GM19452 (cell line): ENCODE measurements around the gene TRIM31.

Experiments used
- ATAC-seq: cut with Tn5 transposase; IDR thresholded peaks from one replicate; pipeline ENCODE4 v1.9.1; 2021; ENCODE audit not compliant: unreplicated experiment

The TRIM31 gene

GRCh38 chr6:30087876-30088275 is 25.0 kb downstream of the TRIM31 start:
- ATAC-seq: no peak

GRCh38 chr6:30077218-30077617 is 35.7 kb downstream of the TRIM31 start:
- ATAC-seq: no peak

DNA sequence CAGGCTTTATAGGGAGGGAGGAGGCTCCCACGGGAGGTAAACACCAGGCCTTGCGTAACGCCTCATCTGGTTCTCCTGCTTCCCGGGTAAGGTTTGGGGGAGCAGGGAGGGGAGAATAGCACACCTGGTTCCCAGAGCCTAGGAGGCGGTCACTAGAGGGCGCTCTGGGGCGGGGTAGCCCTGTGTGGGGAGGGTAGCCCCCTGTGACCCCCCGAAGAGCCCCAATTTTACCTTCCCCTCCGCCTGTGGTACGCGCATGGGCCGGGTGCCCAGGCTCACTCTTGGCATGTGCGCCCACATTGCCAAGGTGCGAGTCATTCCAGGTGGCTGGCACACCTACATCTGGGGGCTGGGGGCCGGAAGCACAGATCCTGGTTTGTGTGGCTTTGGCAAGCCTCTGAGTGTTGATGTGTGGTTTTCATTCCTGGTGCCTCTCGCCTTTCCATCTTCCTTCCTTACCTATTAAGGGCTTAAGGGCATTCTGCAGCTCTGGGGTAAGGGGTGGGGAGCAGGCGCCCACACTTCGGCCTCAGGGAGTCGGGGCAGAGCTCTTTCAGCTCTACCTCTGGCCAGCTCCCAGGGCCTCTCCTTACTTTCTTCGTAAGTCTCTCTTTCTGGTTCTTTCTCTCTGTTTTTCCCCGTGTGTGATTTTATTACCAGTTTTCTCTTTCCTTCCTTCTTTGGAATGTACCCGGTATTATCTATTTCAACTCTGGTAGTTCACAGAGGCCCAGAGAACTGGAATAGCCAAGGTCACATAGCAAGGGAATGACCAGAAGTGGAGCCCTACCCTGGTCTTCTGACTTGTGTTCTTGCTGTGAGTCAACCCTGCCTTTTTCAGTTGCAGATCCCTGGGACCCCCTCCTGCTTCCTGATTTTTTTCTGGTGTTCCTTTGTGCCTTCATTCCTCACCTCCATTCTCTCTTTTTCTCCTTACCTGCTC is 36.8 kb downstream of the TRIM31 start:
- ATAC-seq: no peak

GRCh38 chr6:30075094-30075789 is 37.6 kb downstream of the TRIM31 start, which contains the start of gene RNF39:
TSS of gene RNF39 (minus strand) at chr6:30075769. CDS start at chr6:30075585, 184 bp downstream.
- ATAC-seq: no peak

DNA sequence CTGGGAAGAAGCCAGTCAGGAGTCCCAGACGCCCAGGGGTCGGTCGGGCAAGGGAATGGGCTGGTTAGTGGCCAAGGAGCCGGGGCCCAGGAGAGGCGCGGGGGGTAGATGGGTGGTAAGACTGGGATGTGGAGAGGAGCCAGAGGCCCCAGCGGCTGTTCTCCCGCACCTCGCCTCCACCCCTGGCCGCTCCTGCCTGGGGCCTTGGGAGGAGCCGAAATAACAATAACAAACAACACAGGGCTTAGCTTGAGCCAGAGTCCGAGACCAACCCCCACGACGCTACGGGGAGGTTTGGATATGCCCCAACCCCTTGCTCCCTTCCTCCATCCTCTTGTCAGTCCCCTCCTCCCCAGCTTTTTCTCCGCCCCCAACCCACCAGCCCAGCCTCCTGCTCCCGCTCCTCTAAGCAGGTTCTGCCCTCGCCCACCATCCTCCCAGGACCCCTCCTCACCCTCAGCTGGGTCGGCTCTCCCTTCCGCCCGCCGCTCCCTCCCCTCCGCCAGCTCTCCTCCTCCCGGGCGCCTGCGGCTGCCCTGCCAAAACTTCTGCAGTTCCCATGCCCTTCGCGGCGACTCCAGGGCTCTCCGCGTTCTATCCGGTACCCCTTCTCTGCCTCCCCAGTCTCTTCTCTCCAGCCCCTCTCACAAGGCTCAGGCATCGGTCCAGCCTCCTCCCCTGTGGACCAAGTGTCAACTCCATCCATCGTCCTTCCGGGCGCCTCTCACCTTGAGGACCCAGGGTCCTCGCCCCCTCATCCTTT is 38.4 kb downstream of the TRIM31 start:
- ATAC-seq: no peak

- ATAC-seq: no peak
Observed at GRCh38 chr6:30073489-30074235, 39.2 kb downstream of the TRIM31 start.

DNA sequence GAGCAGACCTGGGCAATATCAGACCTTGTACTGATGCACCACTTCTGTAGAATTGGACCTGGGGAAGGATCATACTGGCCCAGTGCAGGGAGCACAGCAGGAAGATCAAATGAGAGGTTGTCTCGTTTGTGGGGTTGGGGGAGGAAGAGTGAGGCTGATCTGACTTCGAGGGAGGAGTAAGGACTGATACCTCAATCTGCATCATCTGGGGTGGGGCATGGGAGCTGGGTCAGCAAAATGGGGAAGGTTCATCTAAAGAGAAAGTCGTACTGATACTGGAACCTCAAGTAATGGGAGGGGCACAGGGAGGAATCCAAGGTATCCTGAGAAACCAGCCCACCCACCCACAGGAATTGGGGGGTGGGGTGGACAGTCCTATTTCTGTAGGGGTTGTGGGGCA is 41.0 kb downstream of the TRIM31 start:
- no peak for ATAC-seq

- no peak for ATAC-seq
Observed at GRCh38 chr6:30071081-30071818, 41.6 kb downstream of the TRIM31 start.

- ATAC-seq: no peak
Observed at GRCh38 chr6:30067460-30068139, 45.3 kb downstream of the TRIM31 start.

GRCh38 chr6:30066577-30067459 is 46.1 kb downstream of the TRIM31 start, which contains the start of gene PPP1R11:
TSS of gene PPP1R11 (plus strand) at chr6:30067198. CDS start at chr6:30067411, 213 bp downstream.
- peak; percentile 95 for ATAC-seq

GRCh38 chr6:30066082-30066481 is 46.8 kb downstream of the TRIM31 start:
- no peak for ATAC-seq

DNA sequence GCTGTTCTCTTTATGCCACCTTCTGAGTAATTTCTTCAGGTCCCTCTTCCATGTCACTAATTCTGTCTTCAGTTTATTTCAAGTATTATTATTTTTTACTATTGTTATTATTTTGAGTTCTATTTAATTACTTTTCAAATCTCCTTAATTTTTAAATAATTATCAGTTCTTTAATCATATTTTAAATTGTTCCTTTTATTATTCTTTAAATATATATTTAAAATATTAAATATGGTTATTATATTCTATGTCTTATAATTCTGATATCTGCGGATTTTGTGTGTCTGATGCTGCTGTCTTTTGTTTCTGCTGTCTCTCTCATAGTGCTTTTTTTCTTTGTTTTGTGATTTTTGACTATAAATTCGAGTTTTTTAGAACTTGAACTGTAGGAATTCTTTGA is 49.6 kb downstream of the TRIM31 start:
- no peak for ATAC-seq

- no peak for ATAC-seq
Observed at GRCh38 chr6:30062471-30063178, 50.3 kb downstream of the TRIM31 start.

DNA sequence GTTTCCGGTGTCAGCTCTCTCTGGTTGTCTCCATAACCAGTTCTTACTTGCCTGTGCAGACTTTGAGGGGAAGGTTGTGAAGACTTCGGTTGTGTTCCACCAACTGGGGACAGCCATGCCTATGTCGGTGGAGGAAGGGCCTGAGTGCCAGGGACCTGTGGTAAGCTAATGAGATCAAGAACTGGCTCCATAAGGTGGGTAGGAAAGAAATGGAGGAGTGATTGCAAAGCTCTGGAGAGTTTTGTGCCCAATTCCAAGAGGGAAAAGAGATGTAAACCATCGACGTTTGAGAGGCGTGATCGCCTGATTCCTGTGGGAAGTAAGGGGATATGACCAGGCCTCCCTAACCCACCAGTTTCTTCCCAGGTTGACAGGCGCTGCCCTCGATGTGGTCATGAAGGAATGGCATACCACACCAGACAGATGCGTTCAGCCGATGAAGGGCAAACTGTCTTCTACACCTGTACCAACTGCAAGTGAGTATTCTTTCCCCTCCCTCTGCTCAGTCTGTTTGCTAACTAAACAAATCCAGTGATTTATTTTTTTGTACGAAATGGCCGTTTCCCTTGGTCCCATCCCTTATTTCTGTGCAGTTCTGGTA is 50.9 kb downstream of the TRIM31 start:
- ATAC-seq: no peak

DNA sequence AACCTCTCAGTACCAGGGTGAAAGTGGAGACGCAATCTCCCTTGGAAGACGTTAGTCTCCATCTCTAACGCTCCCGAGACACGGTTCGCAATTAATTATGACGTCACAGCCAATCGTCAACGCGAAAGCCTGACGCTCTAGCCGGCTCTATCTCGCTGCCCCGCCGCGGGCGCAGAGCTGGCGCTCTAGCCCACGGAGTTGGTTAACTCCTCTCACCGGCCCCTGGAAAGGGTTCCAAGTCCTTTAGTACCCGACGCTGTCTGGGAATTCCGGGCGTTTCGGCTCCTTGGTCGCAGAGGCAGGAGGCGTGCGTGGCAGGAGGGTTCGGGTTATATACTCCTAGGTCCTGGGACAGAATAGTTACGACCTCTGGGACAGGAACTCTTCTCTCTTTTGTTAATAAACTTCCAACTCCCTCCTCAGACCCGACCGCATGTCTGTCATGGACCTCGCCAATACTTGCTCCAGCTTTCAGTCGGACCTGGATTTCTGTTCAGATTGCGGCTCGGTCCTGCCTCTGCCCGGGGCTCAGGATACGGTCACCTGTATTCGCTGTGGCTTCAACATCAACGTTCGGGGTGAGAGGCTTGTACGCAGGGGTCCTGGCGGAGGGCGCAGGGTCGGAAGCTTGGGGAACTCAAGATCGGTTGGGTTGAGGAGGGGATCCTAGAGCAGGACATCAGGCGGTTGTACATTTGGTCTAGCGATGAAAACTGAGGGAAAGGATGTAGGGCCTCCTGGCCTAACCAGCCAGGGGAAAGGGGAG is 51.6 kb downstream of the TRIM31 start, which contains the start of gene POLR1H:
Gene POLR1H (plus strand): TSS at position 174 of the 766 bp plus-strand sequence. CDS start 260 bp downstream, at position 434.
- ATAC-seq: peak; percentile 81

DNA sequence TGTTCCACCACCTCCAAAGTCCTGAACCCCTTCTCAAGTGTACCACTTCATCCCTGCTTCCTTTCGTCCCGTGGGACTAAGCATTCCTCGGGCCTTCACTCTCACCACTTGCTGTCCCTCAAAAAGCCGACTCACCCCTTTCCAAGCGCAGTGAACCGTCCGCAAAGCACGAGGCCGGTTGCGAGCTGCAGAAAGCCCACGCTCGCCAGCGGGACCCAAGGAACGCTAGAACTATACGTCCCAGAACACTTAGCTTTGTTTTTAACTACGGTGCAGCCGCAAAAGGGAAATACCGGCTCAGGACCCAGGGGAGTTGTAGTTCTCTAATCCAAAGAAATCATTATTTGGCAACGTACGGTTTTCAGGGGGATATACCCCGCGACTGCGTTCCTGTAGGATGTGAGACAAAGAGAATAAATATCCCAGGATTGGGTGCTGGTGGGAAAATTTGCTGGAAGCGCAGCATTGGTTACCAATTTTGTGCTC is 52.2 kb downstream of the TRIM31 start:
- ATAC-seq: peak; percentile 28
